Uterus (tissue), 4 donors: Measurements from ENCODE around the gene FAM83F. TPM values are rescaled to one million over a fixed set of nuclear protein-coding genes. Genes with fewer than 3 reads are reported as not detected.
A peak's percentile ranks its signal among the peaks of the same experiment; 100 is the strongest.

ENCODE experiments used
- DNase-seq, 2 donors: peaks; one replicate each; pipeline ENCODE4 v3.0.0-alpha.2; 2019 to 2020
- H3K27ac ChIP-seq, 2 donors: fragments of 200-600 bp; sonication (generic); 1 replicate in 1 of 2; 2 replicates in 1 of 2; pipeline ENCODE4 v1.5.1; 2016 to 2018
- H3K27me3 ChIP-seq, 2 donors: fragments of 200-600 bp; sonication (generic); one replicate each; pipeline ENCODE4 v1.5.1; 2018 to 2019; ENCODE audit warnings: control low read depth in 1 of 2
- H3K36me3 ChIP-seq, 2 donors: fragments of 200-600 bp; sonication (generic); one replicate each; pipeline ENCODE4 v1.5.1; 2019; ENCODE audit warnings: control low read depth in 1 of 2
- H3K4me1 ChIP-seq, 2 donors: fragments of 200-600 bp; sonication (generic); one replicate each; pipeline ENCODE4 v1.5.1; 2018 to 2019; ENCODE audit warnings: control low read depth in 1 of 2
- H3K4me3 ChIP-seq, 2 donors: fragments of 200-600 bp; sonication (generic); 1 replicate in 1 of 2; 2 replicates in 1 of 2; pipeline ENCODE4 v1.5.1; 2018 to 2019; ENCODE audit warnings: mild to moderate bottlenecking in 1 of 2
- H3K9me3 ChIP-seq, 2 donors: fragments of 200-600 bp; sonication (generic); one replicate each; pipeline ENCODE4 v1.5.1; 2019; ENCODE audit warnings: control low read depth in 1 of 2
- POLR2A ChIP-seq, 2 donors: fragments of 450-650 bp; IDR thresholded peaks; one replicate each; pipeline ENCODE4 v1.6.1; 2016; ENCODE audit warnings: antibody characterized with exemption in 2 of 2, mild to moderate bottlenecking in 1 of 2, moderate library complexity in 1 of 2
- intact Hi-C: fragments of 100-400 bp; cut with DNase I; formaldehyde crosslinking; loops from one replicate; pipeline ENCODE4 v1.15.1; 2023; ENCODE audit warnings: low total_unique reads
- total RNA-seq, 4 donors: library from RNA; depleted of rRNA in 3 of 4; stranded (reverse); fragments of >200 nt in 3 of 4; gene quantifications; one replicate each; pipeline versions ENCODE4 v1.1.0 to v1.2.4, GENCODE V29; 2014 to 2023
- TF ChIP-seq, protein P1 (sequence below), 4 experiments: fragments of 200-600 bp in 2 of 4; fragments of 450-650 bp in 2 of 4; sonication (generic) in 2 of 4; IDR thresholded peaks; one replicate each; pipeline ENCODE4 v1.5.1; 2016 to 2019; ENCODE audit warnings: antibody characterized with exemption in 4 of 4, mild to moderate bottlenecking in 2 of 4, moderate library complexity in 1 of 4
- donor health status: DM: yes; HTN: yes; CAD: no.

Gene FAM83F
- total RNA-seq, 4 donors from 2014 or later = under 0.01 to 2.6 (median 0.11) TPM

DNA sequence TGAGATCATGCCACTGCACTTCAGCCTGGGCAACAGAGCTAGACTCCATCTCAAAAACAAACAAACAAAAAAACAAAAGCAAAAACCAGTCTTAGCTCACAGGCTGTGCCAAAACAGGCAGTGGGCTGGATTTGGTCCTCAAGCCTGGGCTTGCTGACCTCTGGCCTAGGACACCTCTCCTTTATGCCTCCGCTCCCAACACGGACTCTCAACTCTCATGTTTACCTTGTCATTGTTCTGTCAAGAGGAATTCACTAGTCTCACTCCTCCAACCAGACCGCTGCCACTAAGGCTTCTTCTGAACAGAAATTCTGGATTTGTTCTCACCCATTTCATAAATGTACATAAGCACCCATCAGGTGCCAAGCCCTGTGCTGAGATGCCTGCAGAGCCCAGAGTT, 42.6 kb downstream of the FAM83F start:
- Histone ChIP-seq H3K4me1 (no peaks in the 10 kb centered on the region), H3K27me3 (no peaks in the 10 kb centered on the region), H3K27ac (no peak overlapping the region), H3K4me3 (no peak overlapping the region), H3K9me3 (no peaks in the 10 kb centered on the region), H3K36me3 (no peaks in the 10 kb centered on the region)
- intact Hi-C loops = no loop called here
- no peak for TF ChIP-seq POLR2A (IDR thresholded peaks at IDR 0.05)
- TF ChIP-seq, protein P1, sequence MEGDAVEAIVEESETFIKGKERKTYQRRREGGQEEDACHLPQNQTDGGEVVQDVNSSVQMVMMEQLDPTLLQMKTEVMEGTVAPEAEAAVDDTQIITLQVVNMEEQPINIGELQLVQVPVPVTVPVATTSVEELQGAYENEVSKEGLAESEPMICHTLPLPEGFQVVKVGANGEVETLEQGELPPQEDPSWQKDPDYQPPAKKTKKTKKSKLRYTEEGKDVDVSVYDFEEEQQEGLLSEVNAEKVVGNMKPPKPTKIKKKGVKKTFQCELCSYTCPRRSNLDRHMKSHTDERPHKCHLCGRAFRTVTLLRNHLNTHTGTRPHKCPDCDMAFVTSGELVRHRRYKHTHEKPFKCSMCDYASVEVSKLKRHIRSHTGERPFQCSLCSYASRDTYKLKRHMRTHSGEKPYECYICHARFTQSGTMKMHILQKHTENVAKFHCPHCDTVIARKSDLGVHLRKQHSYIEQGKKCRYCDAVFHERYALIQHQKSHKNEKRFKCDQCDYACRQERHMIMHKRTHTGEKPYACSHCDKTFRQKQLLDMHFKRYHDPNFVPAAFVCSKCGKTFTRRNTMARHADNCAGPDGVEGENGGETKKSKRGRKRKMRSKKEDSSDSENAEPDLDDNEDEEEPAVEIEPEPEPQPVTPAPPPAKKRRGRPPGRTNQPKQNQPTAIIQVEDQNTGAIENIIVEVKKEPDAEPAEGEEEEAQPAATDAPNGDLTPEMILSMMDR (IDR thresholded peaks at IDR 0.05) = no peak
- no peak for DNase-seq

DNA sequence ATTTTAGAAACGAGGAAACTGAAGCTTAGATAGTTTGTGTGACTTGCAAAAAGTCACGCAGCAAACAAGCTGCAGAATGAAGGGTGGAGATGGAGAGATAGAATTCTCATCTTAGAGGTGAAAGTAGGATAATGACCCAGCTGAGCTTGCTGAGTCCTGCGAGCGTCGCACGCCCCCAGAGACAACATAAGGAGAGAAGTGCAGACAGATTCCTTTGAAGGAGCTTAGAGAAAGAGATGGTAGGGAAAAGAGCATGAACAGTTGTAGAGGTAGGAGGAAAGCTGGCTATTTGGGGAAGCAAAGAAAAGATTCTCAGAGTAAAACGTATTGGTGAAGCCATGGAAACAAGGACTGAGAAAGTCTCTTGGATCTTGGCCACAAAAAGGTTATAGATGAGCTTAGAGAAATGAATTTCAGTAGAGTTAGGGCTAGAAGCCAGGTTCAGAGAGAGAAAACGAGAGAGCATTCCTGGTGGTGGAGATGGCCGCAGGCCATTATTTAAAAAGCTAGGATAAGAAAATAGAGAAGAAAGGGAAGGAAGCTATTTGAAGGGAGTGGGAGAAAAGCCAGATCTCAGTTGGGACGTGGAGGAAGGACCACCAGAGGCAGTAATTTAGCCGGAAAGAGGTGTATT, 44.8 kb downstream of the FAM83F start:
- Histone ChIP-seq H3K36me3 (no peaks in the 10 kb centered on the region), H3K4me3 (no peak overlapping the region), H3K4me1 (peaks cover 0 to 5% of the 10 kb centered on the region in 2 donors), H3K9me3 (no peaks in the 10 kb centered on the region), H3K27me3 (no peaks in the 10 kb centered on the region), H3K27ac (no peak overlapping the region)
- intact Hi-C loops = loop anchor here (10.0 kb wide), 1 partner anchor 155 kb away; no protein-coding TSS in a partner anchor
- TF ChIP-seq, protein P1 (IDR thresholded peaks at IDR 0.05) = no peak
- no peak for TF ChIP-seq POLR2A (IDR thresholded peaks at IDR 0.05)
- DNase-seq = no peak

DNA sequence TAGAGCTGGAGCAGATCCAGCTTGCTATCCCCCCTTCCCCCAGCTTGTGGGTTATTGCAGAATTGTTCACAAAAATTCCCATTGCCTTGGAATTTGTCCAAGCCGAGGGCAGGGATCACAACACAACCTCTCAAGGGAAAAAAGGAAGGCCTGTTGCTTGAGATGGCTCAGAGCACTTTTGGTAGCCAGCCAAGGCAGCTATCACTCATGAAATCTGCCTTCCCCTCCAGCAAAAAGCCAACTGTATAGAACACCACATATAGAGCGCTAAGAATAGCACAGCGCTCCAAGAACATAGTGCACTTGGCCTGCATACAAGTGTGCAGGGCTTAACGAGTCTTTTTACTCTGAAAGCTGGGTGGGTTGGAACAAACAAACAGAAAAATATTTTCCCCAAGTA, 46.2 kb downstream of the FAM83F start:
- peaks cover 0 to 5% of the 10 kb centered on the region in 2 donors for H3K4me1 ChIP-seq
- intact Hi-C loops = loop anchor here (10.0 kb wide), 1 partner anchor 154 kb away; no protein-coding TSS in a partner anchor
- H3K36me3 ChIP-seq = no peaks in the 10 kb centered on the region
- no peak for TF ChIP-seq POLR2A (IDR thresholded peaks at IDR 0.05)
- TF ChIP-seq, protein P1 (IDR thresholded peaks at IDR 0.05) = no peak
- no peak overlapping the region for H3K4me3 ChIP-seq
- no peaks in the 10 kb centered on the region for H3K9me3 ChIP-seq
- peak overlapping the region in 1 of 2 donors; percentile 58 for H3K27ac ChIP-seq
- peak; percentile 26 to 55 for DNase-seq
- H3K27me3 ChIP-seq = no peaks in the 10 kb centered on the region

DNA sequence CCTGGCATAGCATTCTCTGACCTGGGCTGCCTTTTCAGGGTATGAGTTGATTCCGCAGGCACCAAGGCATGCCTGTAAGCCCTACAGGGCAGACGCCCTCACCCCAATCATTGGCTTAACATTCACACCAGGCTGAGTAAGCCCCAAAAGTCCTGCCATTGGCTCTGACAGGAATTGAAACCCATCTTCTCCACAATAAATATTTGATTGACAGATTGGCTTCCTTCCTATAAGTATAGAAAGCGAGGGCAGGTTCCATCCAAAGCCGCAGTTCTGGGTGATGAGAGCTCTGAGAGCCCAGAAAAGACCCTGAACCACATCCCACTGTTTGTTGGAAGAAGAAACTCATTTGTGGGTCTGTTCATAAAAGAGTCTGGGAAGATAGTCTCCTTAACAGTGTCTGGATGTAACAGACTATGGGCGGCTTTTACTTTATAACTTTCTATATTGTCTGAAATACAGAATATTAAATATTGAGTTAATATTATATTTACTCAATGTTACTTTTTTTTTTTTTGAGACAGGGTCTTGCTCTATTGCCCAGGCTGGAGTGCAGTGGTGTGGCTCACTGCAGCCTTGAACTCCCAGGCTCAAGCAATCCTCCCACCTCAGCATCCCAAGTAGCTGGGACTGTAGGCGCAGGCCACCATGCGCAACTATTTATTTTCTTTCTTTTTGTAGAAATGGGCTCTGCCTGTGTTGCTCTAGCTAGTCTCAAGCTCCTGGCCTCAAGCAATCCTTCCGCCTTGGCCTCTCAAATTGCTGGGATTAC, 46.8 kb downstream of the FAM83F start:
- DNase-seq = no peak

More for the DNA sequence above, 46.8 kb downstream of the FAM83F start:
- peak overlapping the region; percentile 9 to 58 for H3K27ac ChIP-seq
- peaks cover 0 to 5% of the 10 kb centered on the region in 2 donors for H3K4me1 ChIP-seq
- intact Hi-C loops = loop anchor here (10.0 kb wide), 1 partner anchor 153 kb away; no protein-coding TSS in a partner anchor
- no peaks in the 10 kb centered on the region for H3K9me3 ChIP-seq
- H3K36me3 ChIP-seq = no peaks in the 10 kb centered on the region
- TF ChIP-seq POLR2A (IDR thresholded peaks at IDR 0.05) = no peak
- TF ChIP-seq, protein P1 (IDR thresholded peaks at IDR 0.05) = no peak
- no peaks in the 10 kb centered on the region for H3K27me3 ChIP-seq
- H3K4me3 ChIP-seq = no peak overlapping the region
